PFSK-1 (cell line): Measurements from ENCODE around the gene XCR1.

Experiments
- FOXP2 ChIP-seq: optimal IDR thresholded peaks from 2 replicates; pipeline ENCODE3; 2011; ENCODE audit warnings: borderline replicate concordance, control low read depth, inconsistent platforms; ENCODE audit not compliant: insufficient read depth; ENCODE audit errors: extremely low read length, extremely low read depth
- POLR2AphosphoS5 ChIP-seq: IDR thresholded peaks from 2 replicates; pipeline ENCODE4 v1.6.1; 2012; ENCODE audit warnings: low read depth, mild to moderate bottlenecking, control low read depth, low read length, moderate library complexity
- REST ChIP-seq, 2 experiments: IDR thresholded peaks; 2 replicates each; pipeline versions ENCODE4 v1.6.1 to v1.8.0; 2011 to 2012; ENCODE audit warnings: low read depth in 2 of 2, low read length in 2 of 2, control low read depth in 1 of 2, inconsistent platforms in 1 of 2, mild to moderate bottlenecking in 1 of 2, moderate library complexity in 1 of 2; ENCODE audit not compliant: insufficient read depth in 1 of 2
- TAF1 ChIP-seq: IDR thresholded peaks from 2 replicates; pipeline ENCODE4 v1.6.1; 2012; ENCODE audit warnings: low read length, control low read depth, borderline replicate concordance; ENCODE audit not compliant: insufficient read depth

DNA sequence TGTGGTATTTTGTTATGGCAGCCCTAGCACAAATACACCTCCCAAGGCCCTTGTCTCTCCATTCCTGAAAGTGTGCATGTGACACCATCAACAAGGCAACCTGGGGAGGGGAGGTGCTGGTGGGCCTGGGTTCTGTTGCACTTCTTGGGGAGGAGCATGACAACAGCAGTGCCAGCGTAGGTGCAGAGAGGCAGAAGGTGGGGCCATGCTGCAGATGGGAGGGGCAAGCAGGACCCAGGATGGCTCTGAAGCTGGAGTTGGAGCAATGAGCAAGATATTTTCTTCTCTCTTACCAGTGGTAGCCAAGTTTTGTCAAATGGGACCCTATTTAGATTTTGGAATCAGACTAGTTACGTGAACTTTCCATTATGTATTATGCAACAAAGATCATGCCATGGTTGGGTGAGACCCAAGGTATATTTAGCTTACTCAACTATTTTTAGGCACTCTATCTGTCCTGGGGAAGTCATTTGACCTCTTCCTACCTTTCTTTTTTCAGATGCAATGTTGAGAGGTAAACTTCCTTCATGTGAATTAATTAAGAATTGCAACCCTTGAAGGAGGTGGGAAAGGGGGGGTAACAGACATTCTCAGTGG lies 35.1 kb downstream of the XCR1 start:
- no peak for TF ChIP-seq TAF1
- TF ChIP-seq POLR2AphosphoS5: no peak
- no peak for TF ChIP-seq FOXP2
- TF ChIP-seq REST (IDR thresholded peaks at IDR 0.05; ENCODE audit: insufficient read depth in 1 of 2, low read depth in 2 of 2, low read length in 2 of 2): no peak
